COLO668 (cell line): ENCODE results near the gene PODN.

Experiments used
- DNase-seq: peaks from one replicate; lab custom pipeline; 2025; ENCODE audit not compliant: unreplicated experiment; lab: John Stamatoyannopoulos, UW

Gene PODN, protein sequence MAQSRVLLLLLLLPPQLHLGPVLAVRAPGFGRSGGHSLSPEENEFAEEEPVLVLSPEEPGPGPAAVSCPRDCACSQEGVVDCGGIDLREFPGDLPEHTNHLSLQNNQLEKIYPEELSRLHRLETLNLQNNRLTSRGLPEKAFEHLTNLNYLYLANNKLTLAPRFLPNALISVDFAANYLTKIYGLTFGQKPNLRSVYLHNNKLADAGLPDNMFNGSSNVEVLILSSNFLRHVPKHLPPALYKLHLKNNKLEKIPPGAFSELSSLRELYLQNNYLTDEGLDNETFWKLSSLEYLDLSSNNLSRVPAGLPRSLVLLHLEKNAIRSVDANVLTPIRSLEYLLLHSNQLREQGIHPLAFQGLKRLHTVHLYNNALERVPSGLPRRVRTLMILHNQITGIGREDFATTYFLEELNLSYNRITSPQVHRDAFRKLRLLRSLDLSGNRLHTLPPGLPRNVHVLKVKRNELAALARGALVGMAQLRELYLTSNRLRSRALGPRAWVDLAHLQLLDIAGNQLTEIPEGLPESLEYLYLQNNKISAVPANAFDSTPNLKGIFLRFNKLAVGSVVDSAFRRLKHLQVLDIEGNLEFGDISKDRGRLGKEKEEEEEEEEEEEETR

DNA sequence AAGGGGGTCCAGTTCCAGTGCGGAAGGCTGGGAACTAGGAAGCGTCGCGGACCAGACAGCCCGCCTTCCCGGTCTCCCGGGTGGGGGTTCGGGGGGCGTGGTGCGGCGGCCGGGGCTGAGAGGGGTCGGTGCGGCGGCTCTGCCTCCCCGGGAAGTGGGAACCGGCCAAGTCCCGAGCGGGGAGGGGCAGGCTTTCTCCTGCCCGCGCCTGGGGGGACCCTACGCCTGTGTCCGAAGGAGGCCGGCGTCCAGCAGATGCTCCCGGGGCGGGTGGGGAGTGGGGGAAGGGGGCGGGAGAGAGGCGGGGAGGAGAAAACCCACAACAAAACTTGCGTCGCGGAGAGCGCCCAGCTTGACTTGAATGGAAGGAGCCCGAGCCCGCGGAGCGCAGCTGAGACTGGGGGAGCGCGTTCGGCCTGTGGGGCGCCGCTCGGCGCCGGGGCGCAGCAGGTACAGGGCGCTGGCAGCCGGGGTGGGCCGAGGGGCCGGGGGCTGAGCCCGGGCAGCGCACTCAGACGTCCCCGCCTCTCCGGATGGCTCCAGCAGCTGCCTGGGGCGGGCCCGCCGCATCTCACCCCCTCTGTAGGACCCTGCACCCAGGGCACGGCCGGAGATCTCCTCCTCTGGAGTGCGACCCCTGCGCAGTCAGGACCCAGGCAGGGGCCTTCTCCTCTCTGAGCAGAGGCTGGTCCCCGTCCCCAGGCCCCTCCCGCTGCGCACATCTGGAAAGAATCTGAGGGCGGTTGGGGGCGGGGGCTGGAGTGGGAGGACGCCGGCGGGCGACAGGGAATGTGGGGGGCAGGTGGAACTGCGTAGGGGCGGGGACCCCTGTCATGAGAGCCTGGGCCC is at the start of gene PODN:
PODN (plus strand) TSS at position 355 of the 849 bp plus-strand sequence. CDS start 7,643 bp downstream, outside the sequence.
- no peak for DNase-seq

GRCh38 chr1:53014791-53015507 is 47.1 kb upstream of the PODN start:
- peak; percentile 92 for DNase-seq

- DNase-seq = no peak
Observed at GRCh38 chr1:53015508-53015860, 46.5 kb upstream of the PODN start.

DNA sequence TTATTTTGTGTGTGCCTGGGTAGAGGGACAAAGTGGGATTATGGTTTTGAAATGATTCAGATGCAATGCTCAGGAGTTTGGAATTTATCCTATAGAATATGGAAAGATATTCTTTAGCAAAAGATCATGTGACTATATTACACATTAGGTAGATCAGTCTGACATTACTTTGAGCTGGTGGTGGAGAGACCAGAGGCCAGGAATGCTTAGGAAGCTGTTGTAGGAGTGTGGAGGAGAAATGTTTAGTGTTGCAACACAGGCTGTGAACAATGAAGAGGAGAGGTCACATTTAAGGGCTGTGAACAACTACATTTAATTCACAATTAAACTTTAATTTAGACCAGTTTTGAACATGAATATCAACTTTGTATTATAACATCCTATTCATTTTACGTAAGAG is 45.3 kb upstream of the PODN start:
- DNase-seq = no peak

- no peak for DNase-seq
Observed at GRCh38 chr1:53020588-53020987, 41.4 kb upstream of the PODN start.

DNA sequence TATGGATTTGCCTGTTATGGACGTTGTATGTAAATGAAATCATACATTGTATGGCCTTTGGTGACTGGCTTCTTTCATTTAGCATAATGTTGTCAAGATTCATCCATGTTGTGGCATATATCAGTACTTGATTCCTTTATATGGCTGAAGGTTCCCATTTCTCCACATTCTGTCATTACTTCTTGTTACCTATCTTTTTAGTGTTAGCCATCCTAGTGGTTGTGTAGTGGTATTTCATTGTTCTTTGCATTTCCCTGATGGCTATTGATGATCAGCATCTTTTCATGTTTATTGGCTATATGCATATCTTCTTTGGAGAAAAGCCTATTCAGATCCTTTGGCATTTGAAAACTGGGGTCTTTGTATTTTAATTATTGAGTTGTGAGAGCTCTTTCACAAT is 39.8 kb upstream of the PODN start:
- no peak for DNase-seq

DNA sequence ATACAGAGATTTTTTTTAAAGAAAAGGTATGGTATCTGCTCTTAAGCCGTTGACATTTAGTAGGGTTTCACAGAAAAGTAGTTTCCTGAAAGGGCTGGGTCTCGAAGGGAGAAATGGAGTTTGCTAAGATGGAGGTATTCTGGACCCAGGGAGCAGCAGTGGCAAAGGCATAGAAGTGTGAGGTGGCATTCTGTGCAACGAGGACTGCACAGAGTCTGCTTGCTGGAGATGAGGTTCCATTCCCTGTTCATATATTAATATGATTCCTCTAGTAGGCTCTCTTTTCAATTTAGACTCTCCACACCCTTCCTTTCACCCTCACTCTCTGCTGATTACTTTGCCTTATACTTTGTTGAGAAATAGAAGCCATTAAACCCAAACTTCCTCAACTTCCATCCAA is 38.5 kb upstream of the PODN start:
- no peak for DNase-seq

DNA sequence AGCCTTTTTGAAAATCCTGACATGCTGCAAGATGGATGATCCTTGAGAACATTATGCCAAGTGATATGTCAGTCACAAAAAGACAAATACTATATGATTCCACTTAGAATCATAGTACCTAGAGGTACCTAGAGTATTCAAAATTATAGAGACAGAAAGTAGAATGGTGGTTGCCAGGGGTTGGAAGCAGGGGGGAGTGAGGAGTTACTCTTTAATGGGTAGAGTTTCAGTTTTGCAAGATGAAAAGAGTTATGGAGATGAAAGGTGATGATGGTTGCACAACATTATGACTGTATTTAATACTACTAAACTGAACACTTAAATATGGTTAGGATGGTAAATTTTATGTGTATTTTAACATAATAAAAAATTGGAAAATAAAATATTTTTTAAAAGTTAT is 37.9 kb upstream of the PODN start:
- no peak for DNase-seq

GRCh38 chr1:53025034-53025768 is 36.8 kb upstream of the PODN start:
- DNase-seq = no peak

DNA sequence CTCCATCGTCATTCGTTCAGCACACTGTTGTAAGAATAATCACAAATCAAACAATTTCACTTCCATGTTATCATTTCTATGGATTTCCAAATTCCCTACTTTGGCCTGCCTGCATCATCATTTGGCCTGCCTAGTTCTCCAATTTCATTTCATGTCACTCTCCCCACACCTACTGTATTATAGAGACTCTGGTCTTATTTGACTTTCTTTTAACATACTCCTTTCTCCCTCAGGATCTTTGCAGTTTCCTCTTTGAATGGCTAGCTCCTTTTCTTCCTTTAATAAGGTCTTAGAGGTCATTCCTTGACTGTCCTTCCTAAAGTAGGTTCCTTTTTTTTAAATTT is 36.3 kb upstream of the PODN start:
- no peak for DNase-seq

- DNase-seq = no peak
Observed at GRCh38 chr1:53026254-53026653, 35.8 kb upstream of the PODN start.

DNA sequence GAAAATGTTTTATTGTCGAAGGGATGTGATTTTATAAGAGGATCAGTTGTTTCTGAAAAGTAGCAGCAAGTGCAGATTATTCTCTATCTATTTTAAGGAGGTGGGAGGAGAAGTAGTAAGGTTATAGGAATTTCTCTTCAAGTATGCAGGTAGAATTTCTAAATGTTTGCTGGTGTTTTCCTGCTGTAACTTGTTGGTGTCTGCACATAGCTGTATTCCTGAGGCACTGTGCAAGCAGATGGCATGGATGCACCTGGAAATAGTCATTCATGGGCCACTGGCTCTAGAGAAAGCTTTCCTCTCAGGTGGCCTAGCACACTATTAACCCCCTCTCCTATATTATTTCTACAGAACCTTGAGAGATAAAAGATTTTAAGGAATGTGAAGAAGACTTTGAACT is 30.3 kb upstream of the PODN start:
- no peak for DNase-seq

DNA sequence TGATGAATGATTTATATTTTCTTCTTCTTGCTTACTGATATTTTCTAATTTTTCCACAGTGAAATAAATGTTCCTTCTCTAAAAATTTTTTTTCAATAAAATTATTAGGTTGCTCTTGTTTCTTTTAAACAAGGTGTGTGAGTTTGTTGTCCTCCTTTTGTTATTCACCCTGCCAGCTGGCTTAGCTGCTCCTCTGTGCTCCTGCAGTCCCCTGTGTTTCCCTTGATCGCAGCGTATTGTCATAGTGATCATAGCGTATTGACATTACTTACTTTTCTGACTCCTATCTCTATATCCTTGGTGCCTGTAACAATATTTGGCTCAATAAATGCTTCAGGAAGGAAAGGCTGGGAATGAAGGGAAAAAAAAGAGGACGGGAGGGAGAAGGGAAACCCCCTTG is 24.9 kb upstream of the PODN start:
- no peak for DNase-seq

GRCh38 chr1:53038566-53038965 is 23.4 kb upstream of the PODN start:
- no peak for DNase-seq

- no peak for DNase-seq
Observed at GRCh38 chr1:53043271-53043670, 18.7 kb upstream of the PODN start.

DNA sequence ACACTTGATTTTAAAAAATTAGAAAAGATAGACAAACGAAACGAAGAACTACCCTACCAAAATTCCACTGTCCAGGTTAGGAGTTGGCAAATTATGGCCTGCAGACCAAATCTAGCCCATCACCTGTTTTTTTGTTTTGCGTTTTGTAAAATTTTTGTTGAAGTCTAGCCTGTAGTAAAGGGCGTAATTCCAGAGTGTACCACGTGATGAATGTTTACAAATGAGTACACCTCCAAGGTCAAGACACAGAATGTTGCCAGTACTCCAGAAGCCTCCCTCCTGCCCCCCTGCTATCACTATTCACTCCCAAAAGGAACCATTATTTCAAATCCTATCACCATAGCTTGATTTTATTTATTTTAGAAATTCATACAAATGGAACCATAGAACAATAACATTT is 17.1 kb upstream of the PODN start:
- DNase-seq = no peak

- peak; percentile 64 for DNase-seq
Observed at GRCh38 chr1:53046930-53047329, 15.1 kb upstream of the PODN start.

- peak; percentile 61 for DNase-seq
Observed at GRCh38 chr1:53047737-53048736, 14.0 kb upstream of the PODN start.

DNA sequence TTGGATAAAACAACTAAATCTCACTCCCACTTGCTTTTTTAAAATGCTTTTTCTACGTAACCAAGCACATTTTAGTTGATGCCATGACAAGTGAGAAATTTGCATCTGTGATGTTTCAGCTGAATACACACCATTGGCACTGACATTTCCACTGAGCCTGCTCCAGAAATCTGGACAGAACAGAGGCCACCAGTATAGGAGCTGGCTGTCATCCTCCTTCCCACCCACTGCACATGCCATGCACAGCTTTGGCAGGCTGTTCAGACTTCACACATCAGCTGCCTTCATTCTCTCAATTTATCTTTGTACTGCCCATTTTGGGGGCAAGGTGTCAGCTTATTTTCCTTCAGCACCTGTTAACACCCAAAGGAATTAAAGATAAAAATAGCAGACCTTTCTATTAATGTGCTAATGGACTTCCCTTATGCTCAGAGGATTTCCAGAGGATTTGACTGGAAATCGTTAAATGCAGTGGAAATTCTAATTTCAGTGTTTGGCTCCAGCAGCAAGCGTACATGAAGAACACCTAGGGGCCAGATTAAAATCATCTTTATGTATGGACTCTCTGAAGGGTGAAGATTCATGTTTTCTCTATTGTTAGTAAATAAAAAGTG is 12.9 kb upstream of the PODN start:
- DNase-seq = no peak
